Right atrium auricular region (tissue), 2 donors: ENCODE measurements around the gene XPR1. TPM values are rescaled to one million over a fixed set of nuclear protein-coding genes. Genes with fewer than 3 reads are reported as not detected.

ENCODE experiments used
- DNase-seq: peaks from one replicate; pipeline ENCODE4 v3.0.0-alpha.2; 2019; ENCODE audit warnings: low spot score
- H3K27ac ChIP-seq, 2 donors: fragments of 200-600 bp; sonication (generic); 1 replicate in 1 of 2; 2 replicates in 1 of 2; pipeline ENCODE4 v1.5.1; 2016 to 2019
- H3K27me3 ChIP-seq, 2 donors: fragments of 200-600 bp; sonication (generic); one replicate each; pipeline versions ENCODE4 v1.5.1 to v1.6.0; 2017 to 2019
- H3K36me3 ChIP-seq: fragments of 200-600 bp; sonication (generic); one replicate; pipeline ENCODE4 v1.5.1; 2016
- H3K4me1 ChIP-seq, 2 donors: fragments of 200-600 bp; sonication (generic); one replicate each; pipeline versions ENCODE4 v1.5.1 to v1.6.0; 2017 to 2019
- H3K4me3 ChIP-seq, 2 donors: fragments of 200-600 bp; sonication (generic); 1 replicate in 1 of 2; 2 replicates in 1 of 2; pipeline ENCODE4 v1.5.1; 2017 to 2019; ENCODE audit warnings: mild to moderate bottlenecking in 1 of 2, moderate library complexity in 1 of 2
- H3K9me3 ChIP-seq, 2 donors: fragments of 200-600 bp; sonication (generic); one replicate each; pipeline ENCODE4 v1.5.1; 2019
- total RNA-seq, 2 donors: library from RNA; depleted of rRNA; stranded (reverse); fragments of >200 nt; gene quantifications; one replicate each; pipeline ENCODE4 v1.1.0, GENCODE V29; 2016
- TF ChIP-seq, protein P1 (sequence below), 2 donors: fragments of 200-600 bp; sonication (generic); IDR thresholded peaks; one replicate each; pipeline ENCODE4 v1.5.1; 2019; ENCODE audit warnings: antibody characterized with exemption in 2 of 2

Gene XPR1
- total RNA-seq, 2 donors from 2014 or later, result 30.0 to 53.0 TPM

DNA sequence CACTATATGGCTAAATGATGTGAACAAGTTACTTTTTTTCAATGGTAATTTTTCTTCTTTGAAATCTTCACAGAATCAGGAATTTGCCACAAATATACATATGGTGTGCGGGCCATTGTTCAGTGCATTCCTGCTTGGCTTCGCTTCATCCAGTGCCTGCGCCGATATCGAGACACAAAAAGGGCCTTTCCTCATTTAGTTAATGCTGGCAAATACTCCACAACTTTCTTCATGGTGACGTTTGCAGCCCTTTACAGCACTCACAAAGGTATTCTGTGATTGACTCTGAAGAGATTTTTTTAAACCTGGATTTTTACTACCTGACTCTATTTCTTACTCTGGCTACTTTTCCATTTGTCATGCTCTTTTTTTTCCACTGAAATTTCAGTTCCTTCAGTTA lies 204.6 kb downstream of the XPR1 start:
- Histone ChIP-seq H3K27me3 (no peaks in the 10 kb centered on the region), H3K9me3 (peaks cover 0 to 30% of the 10 kb centered on the region in 2 donors), H3K4me3 (no peak overlapping the region), H3K36me3 (peaks cover 10% of the 10 kb centered on the region), H3K27ac (no peak overlapping the region), H3K4me1 (no peaks in the 10 kb centered on the region)
- DNase-seq, result no peak
- TF ChIP-seq, protein P1, sequence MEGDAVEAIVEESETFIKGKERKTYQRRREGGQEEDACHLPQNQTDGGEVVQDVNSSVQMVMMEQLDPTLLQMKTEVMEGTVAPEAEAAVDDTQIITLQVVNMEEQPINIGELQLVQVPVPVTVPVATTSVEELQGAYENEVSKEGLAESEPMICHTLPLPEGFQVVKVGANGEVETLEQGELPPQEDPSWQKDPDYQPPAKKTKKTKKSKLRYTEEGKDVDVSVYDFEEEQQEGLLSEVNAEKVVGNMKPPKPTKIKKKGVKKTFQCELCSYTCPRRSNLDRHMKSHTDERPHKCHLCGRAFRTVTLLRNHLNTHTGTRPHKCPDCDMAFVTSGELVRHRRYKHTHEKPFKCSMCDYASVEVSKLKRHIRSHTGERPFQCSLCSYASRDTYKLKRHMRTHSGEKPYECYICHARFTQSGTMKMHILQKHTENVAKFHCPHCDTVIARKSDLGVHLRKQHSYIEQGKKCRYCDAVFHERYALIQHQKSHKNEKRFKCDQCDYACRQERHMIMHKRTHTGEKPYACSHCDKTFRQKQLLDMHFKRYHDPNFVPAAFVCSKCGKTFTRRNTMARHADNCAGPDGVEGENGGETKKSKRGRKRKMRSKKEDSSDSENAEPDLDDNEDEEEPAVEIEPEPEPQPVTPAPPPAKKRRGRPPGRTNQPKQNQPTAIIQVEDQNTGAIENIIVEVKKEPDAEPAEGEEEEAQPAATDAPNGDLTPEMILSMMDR (IDR thresholded peaks at IDR 0.05), result no peak

DNA sequence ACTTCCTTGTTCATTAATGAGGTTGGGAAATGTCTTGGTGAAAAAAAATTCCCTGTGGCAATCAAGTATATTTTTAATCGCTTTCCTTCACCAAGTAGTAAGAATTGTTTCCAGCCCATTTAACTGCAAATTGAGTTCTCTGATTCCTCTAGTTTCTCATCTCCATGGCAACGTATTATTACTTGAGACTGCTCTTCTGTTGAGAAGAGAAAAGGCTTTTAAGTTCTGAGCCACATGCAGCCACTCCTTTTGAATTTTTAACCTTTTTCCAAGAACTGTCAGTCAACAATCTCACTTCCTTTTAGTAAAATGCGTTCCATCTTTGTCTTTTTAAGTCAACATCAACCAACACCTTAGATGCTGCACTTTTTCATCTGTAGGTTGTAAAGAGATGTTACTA lies 205.2 kb downstream of the XPR1 start:
- DNase-seq, result no peak
- TF ChIP-seq, protein P1 (IDR thresholded peaks at IDR 0.05), result no peak
- Histone ChIP-seq H3K4me3 (no peak overlapping the region), H3K27ac (no peak overlapping the region), H3K4me1 (peaks cover 0 to under 1% of the 10 kb centered on the region in 2 donors), H3K36me3 (peaks cover 10% of the 10 kb centered on the region), H3K9me3 (peaks cover 0 to 29% of the 10 kb centered on the region in 2 donors), H3K27me3 (no peaks in the 10 kb centered on the region)

DNA sequence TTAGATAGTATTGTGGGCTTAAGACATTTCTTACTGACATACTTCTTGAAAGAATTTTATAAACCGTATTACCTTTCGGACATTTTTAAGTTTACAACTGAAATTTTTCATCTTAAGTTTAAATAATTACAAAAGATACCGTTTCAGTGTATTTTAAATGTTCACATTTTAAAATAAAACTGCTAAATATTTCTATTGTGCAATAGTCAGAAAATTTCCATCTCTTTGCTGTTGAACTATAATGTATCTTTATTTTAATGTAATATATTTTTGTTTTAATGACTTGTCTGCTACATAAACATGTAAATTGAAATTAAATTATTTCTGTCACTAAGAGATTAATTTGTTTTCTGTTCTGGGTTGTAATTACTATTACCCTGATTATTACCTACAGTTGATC lies 206.7 kb downstream of the XPR1 start:
- Histone ChIP-seq H3K4me1 (peaks cover 0 to 7% of the 10 kb centered on the region in 2 donors), H3K9me3 (peaks cover 0 to 14% of the 10 kb centered on the region in 2 donors), H3K27me3 (no peaks in the 10 kb centered on the region), H3K27ac (no peak overlapping the region), H3K36me3 (peaks cover 10% of the 10 kb centered on the region), H3K4me3 (no peak overlapping the region)
- no peak for DNase-seq
- TF ChIP-seq, protein P1 (IDR thresholded peaks at IDR 0.05), result no peak

DNA sequence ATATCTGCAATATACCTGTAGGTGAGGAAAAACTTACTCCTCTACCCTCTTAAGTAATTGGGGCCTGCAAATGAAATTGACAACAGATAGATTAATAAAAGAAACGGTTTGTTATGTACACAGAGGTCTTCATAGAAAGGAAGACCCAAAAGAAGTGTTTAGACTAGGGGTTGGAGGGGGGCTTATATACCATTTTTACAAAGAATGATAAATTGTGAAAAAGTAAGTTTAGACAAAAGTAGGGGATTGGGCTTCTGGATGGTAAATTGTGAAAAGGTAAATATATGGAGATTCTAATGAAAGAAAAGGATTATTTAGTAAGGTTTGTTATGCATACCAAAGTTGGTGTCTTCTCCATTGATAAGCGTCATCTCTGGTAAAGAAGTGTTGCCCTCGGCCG lies 207.7 kb downstream of the XPR1 start:
- Histone ChIP-seq H3K4me3 (no peak overlapping the region), H3K4me1 (peaks cover 0 to 7% of the 10 kb centered on the region in 2 donors), H3K27me3 (no peaks in the 10 kb centered on the region), H3K9me3 (peaks cover 0 to 5% of the 10 kb centered on the region in 2 donors), H3K36me3 (peaks cover 10% of the 10 kb centered on the region), H3K27ac (no peak overlapping the region)
- DNase-seq, result no peak
- TF ChIP-seq, protein P1 (IDR thresholded peaks at IDR 0.05), result no peak

DNA sequence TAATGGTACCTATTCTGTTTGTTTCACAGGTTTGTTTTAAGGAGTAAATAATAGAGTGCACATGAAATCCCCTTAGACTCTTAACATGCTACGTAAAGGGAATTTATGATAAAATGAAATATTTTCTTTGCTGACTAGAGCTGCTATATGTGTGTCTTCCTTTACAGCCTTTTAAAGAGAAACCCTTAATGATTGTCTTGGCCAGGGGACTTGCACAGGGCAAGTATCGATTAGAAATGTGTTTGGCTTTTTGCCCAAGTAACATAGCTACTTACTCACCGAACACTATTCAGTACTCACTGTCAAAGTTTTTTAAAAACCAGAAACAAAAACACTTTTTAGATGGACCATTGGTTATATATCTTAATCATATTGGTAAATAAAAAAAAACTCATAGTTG lies 209.6 kb downstream of the XPR1 start:
- TF ChIP-seq, protein P1 (IDR thresholded peaks at IDR 0.05), result no peak
- H3K27me3 ChIP-seq, result no peaks in the 10 kb centered on the region
- no peak overlapping the region for H3K27ac ChIP-seq
- H3K36me3 ChIP-seq, result peaks cover 10% of the 10 kb centered on the region
- H3K9me3 ChIP-seq, result peaks cover 0 to 5% of the 10 kb centered on the region in 2 donors
- DNase-seq, result no peak
- no peak overlapping the region for H3K4me3 ChIP-seq
- H3K4me1 ChIP-seq, result peaks cover 0 to 7% of the 10 kb centered on the region in 2 donors

DNA sequence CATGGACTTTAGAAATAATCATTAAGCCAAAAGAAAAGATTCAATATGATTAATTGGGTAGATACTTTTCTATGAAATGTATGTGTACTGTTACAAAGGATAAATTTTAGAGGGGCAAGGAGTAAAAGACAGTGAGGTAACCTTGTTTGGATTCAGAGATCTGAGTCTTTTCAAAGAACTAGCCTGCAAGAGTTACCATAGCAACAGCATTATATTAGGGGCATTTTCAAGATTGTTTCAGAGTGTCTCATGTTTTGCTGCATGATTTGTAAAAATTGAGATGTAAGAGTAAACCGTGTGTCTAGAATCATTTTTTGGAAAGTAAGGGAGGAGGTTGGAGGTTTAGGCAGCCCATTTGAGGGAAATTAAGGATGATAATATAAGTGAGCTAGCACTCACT lies 210.2 kb downstream of the XPR1 start:
- no peak overlapping the region for H3K27ac ChIP-seq
- peaks cover 0 to 5% of the 10 kb centered on the region in 2 donors for H3K9me3 ChIP-seq
- no peak for DNase-seq
- peaks cover 0 to 7% of the 10 kb centered on the region in 2 donors for H3K4me1 ChIP-seq
- TF ChIP-seq, protein P1 (IDR thresholded peaks at IDR 0.05), result no peak
- H3K4me3 ChIP-seq, result no peak overlapping the region
- peaks cover 10% of the 10 kb centered on the region for H3K36me3 ChIP-seq
- H3K27me3 ChIP-seq, result no peaks in the 10 kb centered on the region
